HG02588 (cell line): Measurements from ENCODE around the gene SLF2.

Source experiments
- ATAC-seq: cut with Tn5 transposase; IDR thresholded peaks from one replicate; pipeline ENCODE4 v1.9.1; 2021; ENCODE audit warnings: mild to moderate bottlenecking, moderate library complexity; ENCODE audit not compliant: unreplicated experiment

SLF2 gene

DNA sequence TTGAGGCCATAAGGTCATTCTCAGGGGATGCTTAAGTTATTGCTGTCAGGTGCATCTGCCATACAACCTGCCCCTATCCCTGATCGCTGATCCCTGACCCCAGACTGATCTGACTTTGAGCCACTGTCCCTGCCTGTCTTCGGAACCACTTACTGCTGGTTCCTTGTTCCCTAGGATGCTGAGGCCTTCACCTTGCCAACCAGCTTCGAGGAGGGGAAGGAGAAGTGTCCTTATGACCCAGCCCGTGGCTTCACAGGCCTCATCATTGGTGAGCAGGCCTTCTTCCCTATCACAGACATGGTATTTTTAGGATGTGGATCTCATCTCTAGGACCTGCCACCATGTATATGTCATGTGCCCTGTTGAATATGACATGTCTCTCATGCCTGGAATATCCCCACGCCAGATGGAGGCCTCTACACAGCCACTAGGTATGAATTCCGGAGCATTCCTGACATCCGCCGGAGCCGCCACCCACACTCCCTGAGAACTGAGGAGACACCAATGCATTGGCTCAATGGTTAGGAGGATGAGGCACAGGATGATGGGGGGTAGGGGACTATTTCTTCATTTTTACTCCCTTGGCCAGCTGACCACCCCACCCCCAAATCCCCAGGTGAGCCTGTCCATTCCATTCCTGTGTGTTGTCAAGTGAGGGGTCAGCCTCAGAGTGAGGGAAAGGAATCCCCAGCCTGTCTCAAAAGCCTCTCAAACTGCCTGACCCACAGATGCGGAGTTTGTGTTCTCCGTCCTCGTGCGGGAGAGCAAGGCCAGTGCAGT is 65.5 kb downstream of the SLF2 start:
- no peak for ATAC-seq

- ATAC-seq = no peak
Observed at GRCh38 chr10:100978901-100979195, 66.1 kb downstream of the SLF2 start.

GRCh38 chr10:100979791-100980272 is 67.1 kb downstream of the SLF2 start:
- no peak for ATAC-seq

DNA sequence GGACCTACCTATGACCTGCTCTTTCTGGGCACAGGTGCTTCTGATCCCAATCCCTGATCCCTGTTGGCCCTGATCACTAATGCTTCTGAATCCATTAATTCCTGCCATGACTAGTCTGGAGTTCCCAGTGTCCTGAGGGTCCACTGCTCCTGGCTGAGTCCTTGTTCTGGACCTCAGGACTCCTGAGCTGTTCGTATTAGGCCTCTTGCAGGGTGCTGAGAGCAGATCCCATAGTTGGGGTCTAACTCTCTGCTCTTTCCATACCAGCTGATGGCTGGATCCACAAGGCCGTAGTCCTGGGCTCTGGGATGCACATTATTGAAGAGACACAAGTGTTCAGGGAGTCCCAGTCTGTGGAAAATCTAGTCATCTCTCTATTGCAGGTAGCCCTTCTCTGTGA is 67.5 kb downstream of the SLF2 start:
- ATAC-seq = no peak

GRCh38 chr10:100980711-100981110 is 67.9 kb downstream of the SLF2 start:
- no peak for ATAC-seq

GRCh38 chr10:100981178-100981772 is 68.5 kb downstream of the SLF2 start:
- no peak for ATAC-seq

DNA sequence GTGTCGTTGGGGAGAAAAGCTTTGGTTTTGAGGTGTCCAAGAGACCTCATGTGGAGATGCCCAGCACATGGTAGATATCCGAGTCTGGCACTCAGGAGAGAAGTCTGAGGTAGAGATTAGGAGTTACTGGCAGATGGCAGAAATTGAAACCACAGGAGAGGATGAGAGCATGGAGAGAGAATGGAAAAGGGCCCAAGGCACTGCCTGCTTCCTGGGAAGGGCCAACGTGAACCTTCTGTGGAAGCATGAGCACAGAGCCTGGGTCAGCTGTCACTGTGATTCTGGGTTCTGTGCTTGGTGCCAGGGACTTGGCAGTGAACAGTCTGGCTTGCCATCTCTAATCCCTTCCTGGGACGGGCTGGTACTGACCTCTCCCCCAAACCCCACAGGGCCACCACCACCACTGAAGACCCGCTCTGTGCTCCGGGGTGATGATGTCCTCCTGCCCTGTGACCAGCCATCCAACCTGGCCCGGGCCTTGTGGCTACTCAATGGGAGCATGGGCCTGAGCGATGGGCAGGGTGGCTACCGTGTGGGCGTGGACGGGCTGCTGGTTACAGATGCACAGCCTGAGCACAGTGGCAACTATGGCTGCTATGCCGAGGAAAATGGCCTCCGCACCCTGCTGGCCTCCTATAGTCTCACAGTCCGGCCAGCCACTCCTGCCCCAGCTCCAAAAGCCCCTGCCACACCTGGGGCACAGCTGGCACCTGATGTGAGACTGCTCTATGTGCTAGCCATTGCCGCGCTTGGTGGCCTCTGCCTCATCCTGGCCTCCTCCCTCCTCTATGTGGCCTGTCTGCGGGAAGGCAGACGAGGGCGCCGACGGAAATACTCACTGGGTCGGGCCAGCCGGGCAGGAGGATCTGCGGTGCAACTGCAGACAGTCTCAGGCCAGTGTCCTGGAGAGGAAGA is 70.4 kb downstream of the SLF2 start:
- ATAC-seq = no peak

- no peak for ATAC-seq
Observed at GRCh38 chr10:100983868-100984671, 71.3 kb downstream of the SLF2 start.

DNA sequence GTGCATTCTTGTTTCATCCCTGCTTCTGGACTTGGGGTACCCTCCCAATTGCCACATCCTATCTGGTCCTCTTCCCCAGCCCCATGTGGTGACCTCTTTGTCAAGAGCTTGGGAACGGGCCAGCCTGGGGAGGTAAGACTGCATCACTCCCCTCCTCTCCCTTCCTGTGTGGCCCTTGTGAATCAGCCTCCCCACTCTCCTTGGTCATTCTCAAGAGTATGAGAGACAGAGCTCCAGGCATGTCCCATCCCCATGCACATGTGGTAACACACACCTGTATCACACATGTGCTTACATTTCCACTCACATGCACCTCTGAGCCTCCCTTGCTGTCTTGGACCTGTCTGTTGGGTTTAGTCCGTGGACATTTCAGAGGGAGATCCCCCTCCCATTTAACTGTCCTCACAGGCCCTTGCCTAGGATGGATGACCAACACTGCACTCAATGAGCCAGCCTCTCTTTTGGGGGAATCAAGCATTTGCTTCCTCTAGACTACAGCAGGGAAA is 72.0 kb downstream of the SLF2 start:
- ATAC-seq = no peak

- no peak for ATAC-seq
Observed at GRCh38 chr10:100985336-100985735, 72.6 kb downstream of the SLF2 start.

DNA sequence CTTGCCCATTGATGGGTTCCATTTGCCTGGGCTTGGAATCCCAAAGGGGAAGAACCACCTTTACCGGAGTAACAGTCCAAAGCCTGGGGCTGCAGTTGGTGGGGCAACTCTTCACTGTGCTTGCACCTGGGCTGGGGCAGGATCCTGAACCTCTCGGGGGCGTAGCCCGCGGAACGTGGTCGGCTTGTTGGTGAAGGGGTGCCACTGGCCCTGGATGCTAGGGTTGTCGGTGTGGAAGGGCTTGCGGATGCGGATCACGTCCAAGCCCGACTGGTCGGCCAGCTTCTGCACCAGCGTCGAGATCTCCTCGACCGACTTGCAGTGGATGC is 73.8 kb downstream of the SLF2 start:
- ATAC-seq = no peak

DNA sequence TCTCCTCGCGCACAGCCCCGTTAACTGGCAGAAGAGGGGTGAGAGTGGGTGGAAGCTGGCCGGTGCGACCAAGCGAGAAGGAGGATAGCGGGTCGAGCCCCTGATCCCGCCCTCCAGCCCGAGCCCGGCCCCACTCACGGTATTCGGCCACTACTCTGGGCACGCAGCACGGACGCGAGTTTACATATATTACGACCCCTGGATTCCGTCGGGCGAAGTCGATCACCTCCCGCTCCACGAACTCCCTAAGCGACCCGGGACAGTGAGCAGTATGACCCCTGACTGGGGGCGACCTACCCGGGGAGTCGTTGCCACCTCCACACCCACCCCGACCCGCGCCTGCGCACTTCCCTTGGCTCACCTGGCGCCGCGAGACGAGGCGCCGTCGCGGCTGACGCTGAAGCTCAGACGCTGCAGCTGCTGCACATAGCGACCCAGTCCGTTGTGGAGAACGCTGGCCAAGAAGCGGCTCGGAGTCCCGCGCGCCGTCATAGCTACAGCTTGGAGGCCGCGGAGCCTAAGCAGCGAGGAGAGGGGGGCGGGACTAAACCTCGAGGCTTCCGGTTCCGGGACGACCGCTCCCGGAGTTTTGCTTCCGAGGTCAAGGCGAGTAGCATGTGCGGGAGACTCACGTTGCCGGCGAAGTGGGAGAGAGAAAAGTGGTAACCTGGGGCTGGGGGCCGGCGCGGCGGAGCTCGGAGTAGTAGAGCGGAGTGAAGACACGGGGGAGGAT is 74.4 kb downstream of the SLF2 start, which contains the start of the genes MRPL43 and TWNK:
MRPL43 (minus strand) TSS at position 546 of the 733 bp plus-strand sequence; CDS start at position 492, 54 bp downstream.
TWNK (plus strand) TSS at position 592 of the 733 bp plus-strand sequence. CDS start 668 bp downstream, outside the sequence.
- ATAC-seq = peak; percentile 74

- ATAC-seq = no peak
Observed at GRCh38 chr10:100987685-100988049, 74.9 kb downstream of the SLF2 start.

DNA sequence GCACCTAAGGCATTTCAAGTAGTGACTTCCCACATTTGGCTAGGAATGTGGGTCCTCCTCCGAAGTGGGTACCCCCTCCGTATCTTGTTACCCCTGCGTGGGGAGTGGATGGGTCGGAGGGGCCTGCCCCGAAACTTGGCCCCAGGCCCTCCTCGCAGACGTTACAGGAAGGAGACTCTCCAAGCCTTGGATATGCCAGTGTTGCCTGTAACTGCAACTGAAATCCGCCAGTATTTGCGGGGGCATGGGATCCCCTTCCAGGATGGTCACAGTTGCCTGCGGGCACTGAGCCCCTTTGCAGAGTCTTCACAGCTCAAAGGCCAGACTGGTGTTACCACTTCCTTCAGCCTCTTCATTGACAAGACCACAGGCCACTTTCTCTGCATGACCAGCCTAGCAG is 75.4 kb downstream of the SLF2 start:
- no peak for ATAC-seq

DNA sequence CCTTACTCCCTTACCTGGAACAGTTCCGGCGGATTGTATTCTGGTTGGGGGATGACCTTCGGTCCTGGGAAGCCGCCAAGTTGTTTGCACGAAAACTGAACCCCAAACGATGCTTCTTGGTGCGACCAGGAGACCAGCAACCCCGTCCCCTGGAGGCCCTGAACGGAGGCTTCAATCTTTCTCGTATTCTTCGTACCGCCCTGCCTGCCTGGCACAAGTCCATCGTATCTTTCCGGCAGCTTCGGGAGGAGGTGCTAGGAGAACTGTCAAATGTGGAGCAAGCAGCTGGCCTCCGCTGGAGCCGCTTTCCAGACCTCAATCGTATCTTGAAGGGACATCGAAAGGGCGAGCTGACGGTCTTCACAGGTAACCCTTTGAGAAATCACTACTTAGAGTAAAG is 76.3 kb downstream of the SLF2 start:
- ATAC-seq = no peak

DNA sequence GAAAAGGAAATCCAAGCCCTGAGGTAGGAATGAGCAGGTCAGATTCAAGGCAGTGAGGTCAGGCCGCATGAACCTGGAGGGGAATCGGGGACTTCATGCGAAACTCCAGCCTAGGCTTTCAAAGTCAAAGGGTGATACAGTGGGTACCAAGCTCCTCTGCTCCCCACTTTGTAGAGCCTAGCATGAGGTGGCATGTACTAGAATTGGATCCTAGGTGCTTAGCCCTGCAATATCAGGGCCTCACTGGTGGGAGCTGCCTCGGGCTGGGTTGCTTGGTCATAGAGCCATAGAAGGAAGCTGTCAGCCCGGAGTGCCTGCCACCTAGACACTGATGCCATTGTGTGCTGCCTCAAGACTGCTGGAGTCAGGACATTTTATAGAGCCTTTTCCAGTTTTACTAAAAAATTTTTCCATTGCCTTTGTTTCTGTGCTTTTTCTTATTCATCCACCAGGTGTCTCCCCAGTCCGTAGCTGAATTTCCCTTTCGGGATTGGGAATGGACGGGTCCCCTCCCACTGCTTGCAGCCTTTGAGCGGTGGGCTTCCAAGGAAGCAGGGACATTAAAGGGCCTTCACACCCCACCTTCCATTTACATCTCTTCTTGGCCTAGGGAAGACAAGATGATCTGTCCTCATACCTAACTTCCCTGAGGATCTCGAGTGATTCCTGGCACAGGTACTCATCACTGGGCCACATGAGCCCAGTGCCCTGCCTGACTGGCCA is 81.4 kb downstream of the SLF2 start:
- ATAC-seq = no peak

DNA sequence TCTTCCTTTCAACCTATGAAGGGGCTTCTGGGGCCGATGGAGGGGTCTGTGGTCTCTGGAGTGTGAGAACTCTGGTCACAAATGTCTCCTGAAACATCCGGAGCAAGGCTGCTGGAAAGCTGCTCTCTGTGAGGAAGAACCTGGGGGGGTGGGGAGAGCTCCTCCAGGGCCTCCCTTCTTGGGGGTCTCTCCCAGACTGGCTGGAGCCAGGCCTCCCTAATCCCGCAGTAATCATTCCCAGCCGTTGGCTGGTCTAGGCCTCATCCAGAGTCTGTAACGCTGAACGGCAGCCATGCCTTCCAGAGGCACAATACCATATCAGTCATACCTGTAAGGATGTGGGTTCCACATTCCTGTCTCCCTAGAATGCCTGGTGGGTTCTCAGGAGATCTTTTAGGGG is 82.4 kb downstream of the SLF2 start:
- ATAC-seq = no peak

- ATAC-seq = no peak
Observed at GRCh38 chr10:100996678-100997359, 84.1 kb downstream of the SLF2 start.
